ENCODE measurements around the gene BOD1L1. TPM values are rescaled to one million over a fixed set of nuclear protein-coding genes. Genes with fewer than 3 reads are reported as not detected.

BOD1L1 gene
- total RNA-seq, 1 donor from 2014 or later, result 37.8 TPM

DNA sequence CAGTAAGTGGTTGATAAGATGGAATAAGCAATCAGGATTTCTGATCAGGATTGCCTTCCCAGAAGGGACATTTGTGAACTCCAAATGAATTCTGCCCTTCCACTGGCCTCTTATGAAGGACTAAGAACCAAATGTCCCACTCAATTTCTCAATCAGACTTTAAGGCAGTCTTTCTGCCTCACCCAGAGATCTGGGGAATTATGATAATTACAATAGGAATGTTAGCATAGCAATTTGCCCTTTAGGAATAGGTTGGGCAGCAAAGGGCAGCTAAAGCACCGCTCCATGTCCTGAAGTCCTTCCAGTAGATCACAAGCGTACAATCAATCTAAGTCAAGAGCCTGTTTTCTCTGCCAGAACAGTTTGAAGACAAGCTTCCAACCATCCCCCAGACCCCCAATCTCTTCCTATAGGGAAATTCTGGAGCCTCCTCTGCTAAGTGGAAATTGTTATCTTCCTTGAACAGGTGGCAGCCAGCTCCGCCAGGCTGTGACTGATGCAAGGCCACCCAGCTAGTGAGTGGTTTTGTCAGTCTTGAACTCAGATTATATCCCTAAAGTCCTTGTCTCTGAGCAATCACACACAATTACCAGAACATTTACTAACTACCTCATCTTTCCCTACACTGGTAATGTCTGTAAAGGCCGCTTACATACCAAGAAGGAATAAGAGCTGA lies 101.8 kb downstream of the BOD1L1 start:
- intact Hi-C loops (cut with DNase I), result no loop called here
- Histone ChIP-seq H3K4me3 (no peak overlapping the region), H3K36me3 (no peaks in the 10 kb centered on the region), H3K4me1 (peaks cover 31% of the 10 kb centered on the region), H3K27ac (no peak overlapping the region), H3K27me3 (peaks cover 22% of the 10 kb centered on the region), H3K9me3 (peaks cover 7% of the 10 kb centered on the region)
- TF ChIP-seq, protein P1, sequence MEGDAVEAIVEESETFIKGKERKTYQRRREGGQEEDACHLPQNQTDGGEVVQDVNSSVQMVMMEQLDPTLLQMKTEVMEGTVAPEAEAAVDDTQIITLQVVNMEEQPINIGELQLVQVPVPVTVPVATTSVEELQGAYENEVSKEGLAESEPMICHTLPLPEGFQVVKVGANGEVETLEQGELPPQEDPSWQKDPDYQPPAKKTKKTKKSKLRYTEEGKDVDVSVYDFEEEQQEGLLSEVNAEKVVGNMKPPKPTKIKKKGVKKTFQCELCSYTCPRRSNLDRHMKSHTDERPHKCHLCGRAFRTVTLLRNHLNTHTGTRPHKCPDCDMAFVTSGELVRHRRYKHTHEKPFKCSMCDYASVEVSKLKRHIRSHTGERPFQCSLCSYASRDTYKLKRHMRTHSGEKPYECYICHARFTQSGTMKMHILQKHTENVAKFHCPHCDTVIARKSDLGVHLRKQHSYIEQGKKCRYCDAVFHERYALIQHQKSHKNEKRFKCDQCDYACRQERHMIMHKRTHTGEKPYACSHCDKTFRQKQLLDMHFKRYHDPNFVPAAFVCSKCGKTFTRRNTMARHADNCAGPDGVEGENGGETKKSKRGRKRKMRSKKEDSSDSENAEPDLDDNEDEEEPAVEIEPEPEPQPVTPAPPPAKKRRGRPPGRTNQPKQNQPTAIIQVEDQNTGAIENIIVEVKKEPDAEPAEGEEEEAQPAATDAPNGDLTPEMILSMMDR (IDR thresholded peaks at IDR 0.05), result no peak
- no peak for TF ChIP-seq POLR2AphosphoS5 (IDR thresholded peaks at IDR 0.05; ENCODE audit: insufficient read depth in 1 of 2, low read depth in 1 of 2)
- no peak for TF ChIP-seq POLR2A (IDR thresholded peaks at IDR 0.05)
- no peak for DNase-seq (ENCODE audit: extremely low spot score in 2 of 2)

DNA sequence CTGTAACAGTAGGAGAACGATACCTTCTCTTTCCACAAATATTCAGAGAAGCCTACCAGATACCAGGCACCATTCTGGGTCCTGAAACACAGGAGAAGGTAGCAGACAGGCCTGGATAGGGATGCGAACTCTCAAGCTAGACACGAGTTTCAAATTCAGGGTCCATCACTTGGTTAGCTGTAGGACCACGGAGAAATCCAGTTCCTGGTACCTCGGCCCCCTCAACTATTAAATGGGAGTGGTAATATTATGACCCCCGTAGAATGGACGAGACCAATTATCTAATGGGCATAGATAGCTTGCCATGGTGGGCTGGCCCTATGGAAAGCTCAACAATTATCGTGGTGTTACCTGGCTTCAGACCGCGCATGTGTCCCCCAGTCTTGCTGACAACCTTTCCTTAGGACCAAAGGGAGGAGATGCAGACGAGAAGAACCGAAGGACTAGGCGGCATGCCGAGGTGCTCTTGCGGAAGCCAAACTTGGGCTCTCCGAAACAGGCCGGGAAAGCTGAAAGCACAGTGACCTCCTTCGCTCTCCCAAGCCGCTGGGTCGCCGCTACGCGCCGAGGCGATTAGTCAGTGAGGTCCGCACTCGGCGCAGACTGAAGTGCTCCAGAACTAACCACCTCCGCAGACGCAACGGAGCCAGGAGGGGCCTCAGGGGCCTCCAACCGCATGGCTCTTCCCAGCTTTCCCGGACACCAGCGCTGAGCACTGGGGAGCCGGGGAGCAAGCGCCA lies 102.9 kb downstream of the BOD1L1 start:
- no peak for TF ChIP-seq POLR2AphosphoS5 (IDR thresholded peaks at IDR 0.05; ENCODE audit: insufficient read depth in 1 of 2, low read depth in 1 of 2)
- H3K27me3 ChIP-seq, result peaks cover 20% of the 10 kb centered on the region
- intact Hi-C loops (cut with DNase I), result no loop called here
- H3K36me3 ChIP-seq, result no peaks in the 10 kb centered on the region
- DNase-seq (ENCODE audit: extremely low spot score in 2 of 2), result no peak
- peaks cover 31% of the 10 kb centered on the region for H3K4me1 ChIP-seq
- H3K4me3 ChIP-seq, result no peak overlapping the region
- H3K27ac ChIP-seq, result no peak overlapping the region
- H3K9me3 ChIP-seq, result peaks cover 7% of the 10 kb centered on the region

DNA sequence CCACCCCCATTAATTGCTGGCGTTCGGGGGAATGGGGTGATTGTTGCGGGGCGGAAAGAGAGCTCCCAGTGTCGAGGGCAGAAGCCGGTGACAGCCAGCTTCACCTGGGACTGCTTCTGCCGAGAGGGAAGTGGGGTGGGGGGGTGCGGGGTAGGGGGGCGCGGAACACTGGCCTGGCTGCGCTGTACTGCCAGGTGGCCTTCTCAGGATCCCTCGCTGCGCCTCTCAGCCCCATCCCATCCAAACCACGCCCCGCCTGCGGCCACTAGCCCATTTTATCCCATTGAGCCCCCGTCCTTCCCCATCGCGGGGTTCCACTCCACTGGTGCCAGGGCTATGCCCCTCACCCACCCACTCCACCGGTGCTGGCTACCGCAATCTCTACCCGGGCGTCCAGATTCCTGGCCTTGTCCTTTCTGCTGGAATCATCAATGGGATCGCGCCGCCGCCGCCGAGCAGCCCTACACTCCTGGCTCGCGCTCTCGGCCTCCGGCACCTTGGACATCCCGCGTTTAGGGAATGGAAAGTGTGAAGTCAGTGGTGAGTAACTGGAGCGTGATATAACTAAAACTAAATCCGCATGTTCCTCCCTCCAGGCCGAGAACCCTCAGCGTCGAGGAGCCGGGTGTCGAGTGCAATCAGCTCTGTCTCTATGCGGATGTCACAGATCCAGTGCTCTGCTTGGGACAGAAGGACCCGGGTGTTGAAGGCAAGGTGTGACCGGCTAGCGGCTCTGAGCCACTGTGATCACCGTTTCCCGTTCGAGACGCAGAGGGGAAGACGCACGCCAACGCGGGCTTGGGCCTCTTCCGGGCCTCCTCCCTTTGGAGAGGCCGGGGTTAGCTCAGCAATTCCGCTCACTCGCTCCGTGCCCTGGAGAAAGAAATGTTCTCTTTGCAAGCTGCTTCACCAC lies 103.7 kb downstream of the BOD1L1 start:
- TF ChIP-seq POLR2AphosphoS5 (IDR thresholded peaks at IDR 0.05; ENCODE audit: insufficient read depth in 1 of 2, low read depth in 1 of 2), result no peak
- intact Hi-C loops (cut with DNase I), result no loop called here
- H3K4me1 ChIP-seq, result peaks cover 24% of the 10 kb centered on the region
- no peak overlapping the region for H3K4me3 ChIP-seq
- DNase-seq (ENCODE audit: extremely low spot score in 2 of 2), result no peak
- peaks cover 7% of the 10 kb centered on the region for H3K9me3 ChIP-seq
- peaks cover 16% of the 10 kb centered on the region for H3K27me3 ChIP-seq
- no peak overlapping the region for H3K27ac ChIP-seq
- H3K36me3 ChIP-seq, result no peaks in the 10 kb centered on the region

DNA sequence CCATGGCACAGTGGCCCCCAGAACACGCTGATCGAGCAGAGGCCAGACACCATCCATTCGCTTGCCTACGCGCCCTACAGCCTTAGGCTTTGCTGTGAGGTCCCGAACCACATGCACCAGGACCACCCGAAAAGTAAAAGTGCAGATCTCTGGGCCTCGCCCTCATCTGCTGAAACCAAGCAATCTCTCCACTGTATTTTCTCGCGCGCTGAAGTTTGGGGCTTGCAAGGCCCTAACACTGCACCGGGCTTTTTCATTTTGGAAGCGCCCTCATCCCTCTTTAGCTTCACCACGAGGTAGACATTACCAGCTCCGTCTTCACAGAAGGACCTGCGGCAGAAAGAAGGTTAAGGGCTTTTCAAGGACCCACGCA lies 104.4 kb downstream of the BOD1L1 start:
- no peak for DNase-seq (ENCODE audit: extremely low spot score in 2 of 2)
- Histone ChIP-seq H3K27ac (no peak overlapping the region), H3K27me3 (peaks cover 13% of the 10 kb centered on the region), H3K36me3 (no peaks in the 10 kb centered on the region), H3K4me1 (peaks cover 17% of the 10 kb centered on the region), H3K4me3 (no peak overlapping the region), H3K9me3 (peaks cover 7% of the 10 kb centered on the region)
- intact Hi-C loops (cut with DNase I), result no loop called here
- TF ChIP-seq, protein P1 (IDR thresholded peaks at IDR 0.05), result no peak
- no peak for TF ChIP-seq POLR2A (IDR thresholded peaks at IDR 0.05)
- no peak for TF ChIP-seq POLR2AphosphoS5 (IDR thresholded peaks at IDR 0.05; ENCODE audit: insufficient read depth in 1 of 2, low read depth in 1 of 2)

DNA sequence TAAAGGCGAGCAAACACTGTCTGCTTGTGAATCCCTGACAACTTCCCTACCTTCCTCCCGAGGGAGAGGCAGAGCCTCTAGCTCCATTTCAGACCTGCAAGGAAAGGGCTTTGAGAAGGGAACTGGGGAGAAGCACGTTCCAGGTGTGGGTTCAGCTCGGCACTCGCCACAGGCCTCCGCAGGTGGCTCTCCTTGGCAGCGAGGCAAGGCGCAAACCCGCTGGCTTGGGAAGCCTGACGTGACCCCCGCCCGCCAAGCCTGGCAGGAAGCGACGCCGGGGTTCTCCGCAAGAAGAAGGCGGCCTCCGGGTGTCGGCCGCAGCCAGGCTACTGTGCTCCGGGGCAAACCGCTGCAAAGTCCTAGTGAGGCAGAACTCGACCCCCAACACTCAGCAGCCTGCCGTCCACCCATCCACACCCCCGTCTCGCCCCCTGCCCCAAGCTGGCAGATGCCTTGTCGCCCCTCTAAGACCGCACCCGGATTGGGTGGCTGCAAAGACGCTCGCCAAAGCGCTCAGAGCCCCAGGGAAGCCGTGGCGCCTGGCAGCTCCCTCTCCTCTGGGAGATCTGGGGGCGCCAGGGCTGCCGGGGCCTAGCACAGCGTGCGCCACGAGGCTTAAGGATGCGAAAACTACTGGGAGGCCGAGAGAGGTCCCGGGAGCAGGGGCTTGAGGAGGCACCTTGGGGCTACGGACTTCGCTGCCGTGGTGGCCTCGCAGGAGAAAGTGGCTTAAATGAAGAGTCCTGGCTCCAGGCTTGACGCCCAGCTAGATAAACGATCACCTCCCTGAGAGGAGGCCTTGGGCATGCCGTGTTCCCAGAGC lies 105.0 kb downstream of the BOD1L1 start:
- no peaks in the 10 kb centered on the region for H3K36me3 ChIP-seq
- no peak for DNase-seq (ENCODE audit: extremely low spot score in 2 of 2)
- H3K27me3 ChIP-seq, result peaks cover 8% of the 10 kb centered on the region
- no peak overlapping the region for H3K4me3 ChIP-seq
- no peak overlapping the region for H3K27ac ChIP-seq
- peaks cover 7% of the 10 kb centered on the region for H3K9me3 ChIP-seq
- TF ChIP-seq, protein P1 (IDR thresholded peaks at IDR 0.05), result no peak
- TF ChIP-seq POLR2AphosphoS5 (IDR thresholded peaks at IDR 0.05; ENCODE audit: insufficient read depth in 1 of 2, low read depth in 1 of 2), result no peak
- no peak for TF ChIP-seq POLR2A (IDR thresholded peaks at IDR 0.05)
- intact Hi-C loops (cut with DNase I), result no loop called here
- H3K4me1 ChIP-seq, result peaks cover 11% of the 10 kb centered on the region
